ENCODE data around the gene LHX4.

LHX4 gene

GRCh38 chr1:180290265-180291001 is 60.4 kb downstream of the LHX4 start:
- Histone ChIP-seq H3F3A (ENCODE audit: control insufficient read depth, insufficient read depth) (no peaks in the 10 kb centered on the region), H3K9me2 (replicated peaks; ENCODE audit: control insufficient read depth, low read length) (no peaks in the 10 kb centered on the region), H3K27ac (ENCODE audit: low read depth, low read length) (no peak overlapping the region), H3K4me1 (ENCODE audit: control insufficient read depth, low read length) (no peaks in the 10 kb centered on the region), H3K9me3 (ENCODE audit: control insufficient read depth, insufficient read depth, low read length) (no peaks in the 10 kb centered on the region), H3K79me2 (ENCODE audit: control insufficient read depth, low read length) (no peaks in the 10 kb centered on the region), H3K4me2 (ENCODE audit: low read length) (no peak overlapping the region), H4K20me1 (ENCODE audit: control insufficient read depth, insufficient read depth, low read depth, low read length) (no peaks in the 10 kb centered on the region; the same call in 1 of the 2 replicates), H3K27me3 (ENCODE audit: control insufficient read depth, low read length) (no peaks in the 10 kb centered on the region), H3K36me3 (ENCODE audit: control insufficient read depth, low read length) (peaks cover 15% of the 10 kb centered on the region), H3K4me3 (ENCODE audit: low read length) (no peak overlapping the region)
- TF ChIP-seq CTCF (IDR thresholded peaks at IDR 0.05; ENCODE audit: low read depth, low read length, poor library complexity, severe bottlenecking) (no peak), EZH2phosphoT487 (IDR thresholded peaks at IDR 0.05; ENCODE audit: borderline replicate concordance, low read length) (no peak)

GRCh38 chr1:180291004-180291403 is 60.9 kb downstream of the LHX4 start:
- no peaks in the 10 kb centered on the region for H3K9me3 ChIP-seq (ENCODE audit: control insufficient read depth, insufficient read depth, low read length)
- no peak overlapping the region for H3K27ac ChIP-seq (ENCODE audit: low read depth, low read length)
- no peaks in the 10 kb centered on the region for H3K79me2 ChIP-seq (ENCODE audit: control insufficient read depth, low read length)
- H3K4me1 ChIP-seq (ENCODE audit: control insufficient read depth, low read length) = no peaks in the 10 kb centered on the region
- no peak overlapping the region for H3K4me2 ChIP-seq (ENCODE audit: low read length)
- no peaks in the 10 kb centered on the region for H3K9me2 ChIP-seq (replicated peaks; ENCODE audit: control insufficient read depth, low read length)
- no peaks in the 10 kb centered on the region; the same call in 1 of the 2 replicates for H4K20me1 ChIP-seq (ENCODE audit: control insufficient read depth, insufficient read depth, low read depth, low read length)
- no peaks in the 10 kb centered on the region for H3K27me3 ChIP-seq (ENCODE audit: control insufficient read depth, low read length)
- H3K36me3 ChIP-seq (ENCODE audit: control insufficient read depth, low read length) = peaks cover 15% of the 10 kb centered on the region
- TF ChIP-seq EZH2phosphoT487 (IDR thresholded peaks at IDR 0.05; ENCODE audit: borderline replicate concordance, low read length) = no peak
- TF ChIP-seq CTCF (IDR thresholded peaks at IDR 0.05; ENCODE audit: low read depth, low read length, poor library complexity, severe bottlenecking) = no peak
- no peaks in the 10 kb centered on the region for H3F3A ChIP-seq (ENCODE audit: control insufficient read depth, insufficient read depth)
- H3K4me3 ChIP-seq (ENCODE audit: low read length) = no peak overlapping the region

- Histone ChIP-seq H3K9me3 (ENCODE audit: control insufficient read depth, insufficient read depth, low read length) (no peaks in the 10 kb centered on the region), H3K36me3 (ENCODE audit: control insufficient read depth, low read length) (no peaks in the 10 kb centered on the region), H4K20me1 (ENCODE audit: control insufficient read depth, insufficient read depth, low read depth, low read length) (no peaks in the 10 kb centered on the region), H3K4me1 (ENCODE audit: control insufficient read depth, low read length) (peaks cover 2% of the 10 kb centered on the region; the same call in 1 of the 2 replicates), H3K27me3 (ENCODE audit: control insufficient read depth, low read length) (no peaks in the 10 kb centered on the region), H3K27ac (ENCODE audit: low read depth, low read length) (no peak overlapping the region), H3K4me3 (ENCODE audit: low read length) (no peak overlapping the region), H3K9me2 (replicated peaks; ENCODE audit: control insufficient read depth, low read length) (no peaks in the 10 kb centered on the region), H3F3A (ENCODE audit: control insufficient read depth, insufficient read depth) (no peaks in the 10 kb centered on the region), H3K79me2 (ENCODE audit: control insufficient read depth, low read length) (no peaks in the 10 kb centered on the region), H3K4me2 (ENCODE audit: low read length) (no peak overlapping the region)
- no peak for TF ChIP-seq EZH2phosphoT487 (IDR thresholded peaks at IDR 0.05; ENCODE audit: borderline replicate concordance, low read length)
- no peak for TF ChIP-seq CTCF (IDR thresholded peaks at IDR 0.05; ENCODE audit: low read depth, low read length, poor library complexity, severe bottlenecking)
Measured at GRCh38 chr1:180294711-180295110, 64.6 kb downstream of the LHX4 start.

Measured in DOHH2 (cell line).